HK-2 (cell line): ENCODE data around the gene TTLL1.

Experiments
- DNase-seq: peaks from one replicate; pipeline ENCODE4 v3.0.0-alpha.2; 2018; ENCODE audit not compliant: unreplicated experiment

The TTLL1 gene

DNA sequence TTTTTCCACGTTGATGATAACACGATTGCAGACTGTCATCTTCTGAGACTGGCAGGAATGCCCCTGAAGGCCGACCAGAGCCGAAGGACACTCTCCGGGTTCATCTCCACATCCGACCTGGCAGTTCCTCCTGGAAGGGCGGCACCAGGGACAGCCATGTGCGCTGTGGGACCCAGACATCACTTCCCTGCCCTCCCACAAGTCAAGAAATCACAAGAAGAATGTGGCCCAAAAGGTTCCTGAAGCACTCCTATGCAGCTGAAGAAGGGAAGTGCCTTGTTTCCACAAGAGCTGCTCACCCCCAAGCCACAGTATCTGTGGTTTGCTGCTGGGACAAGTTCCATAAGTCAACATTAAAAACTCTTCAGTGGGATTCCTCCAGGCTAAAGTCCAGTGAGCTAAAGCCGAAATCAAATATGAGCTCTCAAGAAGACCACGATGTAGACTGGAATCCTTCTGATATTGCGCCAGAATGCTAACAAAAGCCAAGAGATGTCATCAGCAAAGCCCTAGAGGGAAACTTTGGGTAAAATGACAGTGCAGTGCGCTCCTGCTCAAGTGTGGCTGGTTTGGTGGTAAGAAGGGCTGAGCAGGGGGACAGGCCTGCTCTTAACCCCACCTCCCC is 95.4 kb downstream of the TTLL1 start:
- no peak for DNase-seq

DNA sequence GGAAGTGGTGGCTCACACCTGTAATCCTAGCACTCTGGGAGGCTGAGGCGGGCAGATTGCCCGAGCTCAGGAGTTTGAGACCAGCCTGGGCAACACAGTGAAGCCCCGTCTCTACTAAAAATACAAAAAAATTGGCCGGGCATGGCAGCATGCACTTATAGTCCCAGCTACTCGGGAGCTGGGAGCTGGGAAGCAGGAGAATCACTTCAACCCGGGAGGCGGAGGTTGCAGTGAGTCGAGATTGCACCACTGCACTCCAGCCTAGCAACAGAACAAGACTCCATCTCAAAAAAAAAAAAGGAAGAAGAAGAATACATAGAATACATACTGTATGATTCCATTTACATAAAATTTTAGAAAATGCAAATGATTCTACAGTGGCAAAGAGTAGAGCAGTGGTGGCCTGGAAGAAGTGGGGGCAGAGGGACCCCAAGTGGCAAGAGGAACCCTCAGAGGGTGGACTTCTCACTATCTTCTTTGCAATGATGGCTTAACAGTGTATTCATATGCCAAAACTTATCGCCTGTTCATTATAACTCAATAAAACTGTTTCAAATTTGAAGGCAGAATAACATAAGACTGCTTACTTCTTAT is 96.2 kb downstream of the TTLL1 start:
- no peak for DNase-seq

DNA sequence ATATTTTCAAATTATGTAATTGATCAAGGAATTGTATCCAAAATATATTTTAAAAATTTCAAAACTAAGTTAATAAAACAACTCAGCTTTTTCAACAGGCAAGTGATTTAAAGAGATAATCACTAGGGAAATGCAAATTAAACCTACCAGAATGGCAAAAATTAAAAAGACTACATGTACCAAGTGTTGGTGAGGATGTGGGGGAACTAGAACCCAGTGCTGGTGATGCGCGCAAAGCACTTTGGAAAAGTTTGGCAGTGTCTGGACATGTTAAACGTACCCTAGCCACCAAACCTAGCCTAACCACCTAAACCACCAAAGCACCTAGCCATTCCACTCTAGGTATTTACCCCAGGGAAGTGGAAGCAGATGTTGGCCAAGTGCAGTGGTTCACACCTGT is 97.1 kb downstream of the TTLL1 start:
- no peak for DNase-seq

DNA sequence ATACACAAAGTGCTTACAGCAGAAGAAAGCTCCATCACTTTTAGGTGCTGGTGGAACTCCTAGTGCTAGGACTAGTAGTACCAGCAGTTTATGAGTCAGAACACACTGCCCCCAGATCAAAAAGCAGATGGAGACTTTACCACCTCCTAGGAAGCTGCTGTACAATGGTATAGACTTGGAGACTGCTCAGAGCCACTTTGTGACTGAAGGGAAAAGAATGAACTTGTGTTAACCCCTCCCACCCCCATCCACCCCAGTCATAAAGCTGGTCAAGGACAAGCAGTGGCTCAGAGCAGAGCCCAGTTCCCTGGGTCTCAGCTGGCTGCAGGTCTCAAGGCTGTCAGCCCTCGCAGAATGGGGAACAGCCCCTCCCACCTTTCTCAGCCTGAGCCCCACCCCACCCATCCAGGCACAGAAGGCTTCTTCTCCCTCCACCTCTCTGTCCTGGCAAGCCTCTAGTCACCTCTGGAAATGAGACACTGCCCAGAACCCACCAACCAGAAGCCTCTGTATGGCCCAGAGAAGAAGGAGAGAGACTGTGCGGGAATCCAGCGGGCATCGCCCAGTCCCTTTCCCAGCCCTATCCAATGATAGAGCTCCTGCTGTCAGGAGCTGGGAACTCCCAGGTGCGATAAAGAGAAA is 98.1 kb downstream of the TTLL1 start:
- DNase-seq, result peak; percentile 33

DNA sequence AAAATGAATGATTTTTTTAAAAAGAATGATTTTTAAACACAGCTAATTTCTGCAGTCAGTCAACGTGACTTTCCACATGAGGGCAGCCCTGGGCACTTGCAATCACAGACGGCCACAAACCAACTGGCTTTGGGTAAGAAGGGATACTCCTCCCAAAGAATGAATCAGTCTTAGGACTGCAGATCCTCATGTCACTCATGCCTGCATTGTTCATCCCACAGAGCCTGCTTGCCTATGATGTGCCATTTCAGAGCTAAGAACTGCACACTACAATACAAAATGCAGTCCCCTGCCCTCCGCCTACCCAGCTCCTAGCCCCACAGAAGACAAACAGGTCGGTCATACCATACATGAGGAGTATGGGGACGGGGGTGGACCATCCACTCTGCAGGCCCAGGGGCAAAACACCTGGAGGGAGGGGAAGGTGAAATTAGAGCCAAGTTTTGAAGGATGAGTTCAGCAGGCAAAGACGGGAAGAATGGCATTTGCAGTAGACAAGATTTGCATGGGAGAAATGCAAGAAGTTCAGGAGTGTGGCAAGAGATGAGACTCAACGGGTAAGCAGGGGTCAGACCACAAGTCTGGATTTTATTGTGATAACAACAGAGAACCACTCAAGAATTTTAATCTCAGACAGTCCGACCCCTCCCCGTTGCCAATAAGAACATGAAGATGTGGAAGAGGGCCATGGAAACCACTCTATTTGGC is 98.9 kb downstream of the TTLL1 start:
- peak; percentile 58 for DNase-seq
